Astrocyte (in vitro differentiated cells and primary cell): ENCODE data around the gene IQCM. TPM values are rescaled to one million over a fixed set of nuclear protein-coding genes. Genes with fewer than 3 reads are reported as not detected.

Source experiments
- DNase-seq: peaks from one replicate; pipeline ENCODE4 v3.0.0-alpha.2; 2010; ENCODE audit warnings: low read depth
- FAIRE-seq: peaks from 2 replicates; lab custom pipeline; 2011; peaks lifted over from hg19 to GRCh38; lab: Jason Lieb, UNC
- H2AFZ ChIP-seq: 2 replicates; pipeline ENCODE4 v1.6.0; 2012; ENCODE audit warnings: low read depth, low read length, inconsistent platforms
- H3K27ac ChIP-seq: 2 replicates; pipeline ENCODE4 v1.5.1; 2011; ENCODE audit warnings: low read depth, low read length, inconsistent platforms
- H3K27me3 ChIP-seq: 2 replicates; pipeline ENCODE4 v1.6.0; 2011; ENCODE audit warnings: low read length, inconsistent platforms; ENCODE audit not compliant: insufficient read depth
- H3K36me3 ChIP-seq: 2 replicates; pipeline ENCODE4 v1.5.1; 2011; ENCODE audit warnings: low read length, inconsistent platforms; ENCODE audit not compliant: insufficient read depth
- H3K4me1 ChIP-seq: 2 replicates; pipeline ENCODE4 v1.5.1; 2011; ENCODE audit warnings: low read length, inconsistent platforms; ENCODE audit not compliant: insufficient read depth
- H3K4me2 ChIP-seq: 2 replicates; pipeline ENCODE4 v1.6.0; 2012; ENCODE audit warnings: low read length, inconsistent platforms
- H3K4me3 ChIP-seq: 2 replicates; pipeline ENCODE4 v1.5.1; 2011; ENCODE audit warnings: low read depth, mild to moderate bottlenecking, low read length, inconsistent platforms; ENCODE audit not compliant: insufficient read depth
- H3K79me2 ChIP-seq: 2 replicates; pipeline ENCODE4 v1.6.0; 2012; ENCODE audit warnings: mild to moderate bottlenecking, low read length, inconsistent platforms; ENCODE audit not compliant: insufficient read depth
- H3K9ac ChIP-seq: 2 replicates; pipeline ENCODE4 v1.6.0; 2012; ENCODE audit warnings: mild to moderate bottlenecking, low read length, inconsistent platforms
- H3K9me3 ChIP-seq: 2 replicates; pipeline ENCODE4 v1.5.1; 2012; ENCODE audit warnings: low read depth, mild to moderate bottlenecking, low read length, inconsistent platforms; ENCODE audit not compliant: insufficient read depth
- H4K20me1 ChIP-seq: 2 replicates; pipeline ENCODE4 v1.6.0; 2012; ENCODE audit warnings: low read length, inconsistent platforms; ENCODE audit not compliant: insufficient read depth
- H3K27ac Mint-ChIP-seq: one replicate; pipeline ENCODE4 v1.8.0; 2021; ENCODE audit warnings: mild to moderate bottlenecking, mixed read lengths; ENCODE audit not compliant: unreplicated experiment
- H3K27me3 Mint-ChIP-seq: one replicate; pipeline ENCODE4 v1.8.0; 2021; ENCODE audit warnings: low read depth, mixed read lengths; ENCODE audit not compliant: unreplicated experiment
- H3K36me3 Mint-ChIP-seq: one replicate; pipeline ENCODE4 v1.8.0; 2021; ENCODE audit warnings: low read depth, mixed read lengths; ENCODE audit not compliant: unreplicated experiment
- H3K4me1 Mint-ChIP-seq: one replicate; pipeline ENCODE4 v1.8.0; 2021; ENCODE audit warnings: low read depth, mixed read lengths; ENCODE audit not compliant: unreplicated experiment
- H3K4me3 Mint-ChIP-seq: one replicate; pipeline ENCODE4 v1.8.0; 2021; ENCODE audit warnings: mild to moderate bottlenecking, moderate library complexity, mixed read lengths; ENCODE audit not compliant: unreplicated experiment
- H3K9me3 Mint-ChIP-seq: one replicate; pipeline ENCODE4 v1.8.0; 2021; ENCODE audit warnings: mild to moderate bottlenecking, mixed read lengths; ENCODE audit not compliant: unreplicated experiment
- CTCF ChIP-seq: IDR thresholded peaks from 2 replicates; pipeline ENCODE4 v1.5.1; 2011; ENCODE audit warnings: low read depth, mild to moderate bottlenecking, inconsistent platforms, low read length, moderate library complexity; ENCODE audit not compliant: insufficient read depth
- EZH2 ChIP-seq: IDR thresholded peaks from 2 replicates; pipeline ENCODE4 v1.6.1; 2012; ENCODE audit warnings: mild to moderate bottlenecking, low read length, inconsistent platforms; ENCODE audit not compliant: insufficient read depth
- total RNA-seq: library from RNA; stranded (reverse); gene quantifications from 2 replicates; pipeline ENCODE4 v1.2.1, GENCODE V29; 2021

The IQCM gene
- total RNA-seq, 1 donor from 2014 or later, result 0.11 TPM

GRCh38 chr4:149723065-149723464, 92.6 kb downstream of the IQCM start:
- no peak for TF ChIP-seq EZH2
- FAIRE-seq, result no peak
- H3K27ac ChIP-seq, result no peak overlapping the region
- Mint-ChIP-seq H3K4me1 (no peaks in the 10 kb centered on the region), H3K9me3 (peaks cover 2% of the 10 kb centered on the region), H3K27ac (no peak overlapping the region), H3K4me3 (no peak overlapping the region), H3K27me3 (no peaks in the 10 kb centered on the region), H3K36me3 (no peaks in the 10 kb centered on the region)
- H3K27me3 ChIP-seq, result no peaks in the 10 kb centered on the region
- H3K4me1 ChIP-seq, result no peaks in the 10 kb centered on the region
- no peak overlapping the region for H3K9ac ChIP-seq
- H2AFZ ChIP-seq, result no peak overlapping the region
- no peaks in the 10 kb centered on the region for H3K36me3 ChIP-seq
- H3K79me2 ChIP-seq, result no peaks in the 10 kb centered on the region
- H3K4me3 ChIP-seq, result no peak overlapping the region
- no peak for DNase-seq
- H3K4me2 ChIP-seq, result no peak overlapping the region
- no peaks in the 10 kb centered on the region for H3K9me3 ChIP-seq
- H4K20me1 ChIP-seq, result no peaks in the 10 kb centered on the region

GRCh38 chr4:149719806-149720205, 95.8 kb downstream of the IQCM start:
- TF ChIP-seq EZH2 (no peak), CTCF (no peak)
- no peak overlapping the region for H3K4me2 ChIP-seq
- H3K9me3 Mint-ChIP-seq, result peaks cover 5% of the 10 kb centered on the region
- H3K9ac ChIP-seq, result no peak overlapping the region
- H3K4me1 ChIP-seq, result no peaks in the 10 kb centered on the region
- no peak overlapping the region for H2AFZ ChIP-seq
- no peak overlapping the region for H3K27ac ChIP-seq
- H4K20me1 ChIP-seq, result no peaks in the 10 kb centered on the region
- no peaks in the 10 kb centered on the region for H3K27me3 ChIP-seq
- no peak overlapping the region for H3K4me3 ChIP-seq
- H3K27me3 Mint-ChIP-seq, result no peaks in the 10 kb centered on the region
- FAIRE-seq (no peak), DNase-seq (no peak)
- no peaks in the 10 kb centered on the region for H3K36me3 Mint-ChIP-seq
- no peaks in the 10 kb centered on the region for H3K36me3 ChIP-seq
- no peak overlapping the region for H3K27ac Mint-ChIP-seq
- no peaks in the 10 kb centered on the region for H3K79me2 ChIP-seq
- H3K4me3 Mint-ChIP-seq, result no peak overlapping the region
- H3K4me1 Mint-ChIP-seq, result no peaks in the 10 kb centered on the region
- no peaks in the 10 kb centered on the region for H3K9me3 ChIP-seq

- DNase-seq (peak; percentile 3), FAIRE-seq (no peak)
- H3K36me3 Mint-ChIP-seq, result no peaks in the 10 kb centered on the region
- no peak overlapping the region for H3K27ac Mint-ChIP-seq
- no peaks in the 10 kb centered on the region for H3K4me1 Mint-ChIP-seq
- no peaks in the 10 kb centered on the region for H3K79me2 ChIP-seq
- H2AFZ ChIP-seq, result no peak overlapping the region
- no peak overlapping the region for H3K9ac ChIP-seq
- no peaks in the 10 kb centered on the region for H3K27me3 ChIP-seq
- H3K9me3 ChIP-seq, result no peaks in the 10 kb centered on the region
- H3K9me3 Mint-ChIP-seq, result peaks cover 5% of the 10 kb centered on the region
- no peak overlapping the region for H3K27ac ChIP-seq
- H3K4me3 ChIP-seq, result no peak overlapping the region
- H3K27me3 Mint-ChIP-seq, result no peaks in the 10 kb centered on the region
- H4K20me1 ChIP-seq, result no peaks in the 10 kb centered on the region
- H3K4me1 ChIP-seq, result no peaks in the 10 kb centered on the region
- H3K36me3 ChIP-seq, result no peaks in the 10 kb centered on the region
- no peak overlapping the region for H3K4me3 Mint-ChIP-seq
- TF ChIP-seq CTCF (no peak), EZH2 (no peak)
- H3K4me2 ChIP-seq, result no peak overlapping the region
Observed at GRCh38 chr4:149719357-149719756, 96.3 kb downstream of the IQCM start.
